ENCODE data around the gene CGB5. TPM values are rescaled to one million over a fixed set of nuclear protein-coding genes. Genes with fewer than 3 reads are reported as not detected.

CGB5 gene
- total RNA-seq, 1 experiment from 2014 or later, result not detected

DNA sequence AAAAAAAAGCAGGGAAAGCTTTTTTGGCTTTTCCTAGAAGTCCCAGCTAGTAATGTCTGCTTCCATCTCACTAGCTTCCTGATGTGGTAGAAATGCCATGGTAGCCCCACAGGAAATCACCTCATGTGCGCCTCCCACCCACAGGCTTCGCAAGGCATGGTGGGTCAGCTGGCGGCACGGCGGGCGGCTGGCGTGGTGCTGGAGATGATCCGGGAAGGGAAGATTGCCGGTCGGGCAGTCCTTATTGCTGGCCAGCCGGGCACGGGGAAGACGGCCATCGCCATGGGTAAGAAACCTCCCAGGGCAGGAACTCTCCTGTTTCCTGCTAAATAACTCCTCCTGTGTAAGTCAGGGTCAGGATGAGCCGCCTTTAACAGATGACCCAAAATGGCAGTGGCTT is 39.5 kb upstream of the CGB5 start:
- DNase-seq (ENCODE audit: unreplicated experiment), result no peak
- BruUV-seq (replicated peaks), result no TSS peak
- Mint-ChIP-seq H3K27me3 (ENCODE audit: insufficient read depth, unreplicated experiment) (no peaks in the 10 kb centered on the region), H3K9me3 (ENCODE audit: unreplicated experiment) (no peaks in the 10 kb centered on the region), H3K4me3 (ENCODE audit: unreplicated experiment) (no peak overlapping the region), H3K4me1 (ENCODE audit: insufficient read depth, unreplicated experiment) (no peaks in the 10 kb centered on the region), H3K27ac (ENCODE audit: low read depth, unreplicated experiment) (no peak overlapping the region), H3K36me3 (ENCODE audit: insufficient read depth, unreplicated experiment) (peaks cover 80% of the 10 kb centered on the region)
- no peak for TF ChIP-seq CTCF (IDR thresholded peaks at IDR 0.05; ENCODE audit: unreplicated experiment)
- ChIA-PET CTCF (interaction anchor here (1.0 kb wide), 2 partner anchors 11 to 93 kb away, joined by 5 to 7 read pairs; partner anchors contain the start of genes GYS1 and RUVBL2), POLR2A (no interaction called here)
- intact Hi-C loops (cut with micrococcal nuclease), result no loop called here

- intact Hi-C loops (cut with micrococcal nuclease), result no loop called here
- DNase-seq (ENCODE audit: unreplicated experiment), result no peak
- CTCF ChIA-PET, result interaction anchor here (0.9 to 1.0 kb wide), 2 partner anchors 92 to 203 kb away, joined by 3 to 5 read pairs; no protein-coding TSS in a partner anchor
- POLR2A ChIA-PET, result no interaction called here
- H3K4me1 Mint-ChIP-seq (ENCODE audit: insufficient read depth, unreplicated experiment), result no peaks in the 10 kb centered on the region
- H3K27me3 Mint-ChIP-seq (ENCODE audit: insufficient read depth, unreplicated experiment), result no peaks in the 10 kb centered on the region
- no TSS peak for BruUV-seq (replicated peaks)
- H3K36me3 Mint-ChIP-seq (ENCODE audit: insufficient read depth, unreplicated experiment), result peaks cover 81% of the 10 kb centered on the region
- TF ChIP-seq CTCF (IDR thresholded peaks at IDR 0.05; ENCODE audit: unreplicated experiment), result no peak
- no peaks in the 10 kb centered on the region for H3K9me3 Mint-ChIP-seq (ENCODE audit: unreplicated experiment)
- no peak overlapping the region for H3K4me3 Mint-ChIP-seq (ENCODE audit: unreplicated experiment)
- no peak overlapping the region for H3K27ac Mint-ChIP-seq (ENCODE audit: low read depth, unreplicated experiment)
These were observed 38.6 kb upstream of the CGB5 start for GRCh38 chr19:49004964-49005614.

DNA sequence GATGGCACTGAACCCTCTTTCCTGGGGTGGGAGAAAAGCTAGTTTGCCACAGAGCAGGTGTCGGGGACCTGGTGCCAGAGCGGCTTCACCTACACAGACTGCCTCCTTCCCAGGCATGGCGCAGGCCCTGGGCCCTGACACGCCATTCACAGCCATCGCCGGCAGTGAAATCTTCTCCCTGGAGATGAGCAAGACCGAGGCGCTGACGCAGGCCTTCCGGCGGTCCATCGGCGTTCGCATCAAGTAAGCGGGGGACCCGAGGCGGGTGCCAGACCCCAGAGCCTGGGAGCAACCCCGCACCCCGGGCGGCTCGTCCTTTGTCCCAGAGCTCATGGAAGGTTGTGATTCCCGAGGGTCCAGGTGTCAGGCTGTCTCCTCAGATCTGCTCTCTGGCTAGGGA is 36.7 kb upstream of the CGB5 start:
- Mint-ChIP-seq H3K36me3 (ENCODE audit: insufficient read depth, unreplicated experiment) (peaks cover 87% of the 10 kb centered on the region), H3K27me3 (ENCODE audit: insufficient read depth, unreplicated experiment) (no peaks in the 10 kb centered on the region), H3K4me1 (ENCODE audit: insufficient read depth, unreplicated experiment) (no peaks in the 10 kb centered on the region), H3K4me3 (ENCODE audit: unreplicated experiment) (no peak overlapping the region), H3K27ac (ENCODE audit: low read depth, unreplicated experiment) (no peak overlapping the region), H3K9me3 (ENCODE audit: unreplicated experiment) (no peaks in the 10 kb centered on the region)
- intact Hi-C loops (cut with micrococcal nuclease), result no loop called here
- no TSS peak for BruUV-seq (replicated peaks)
- ChIA-PET CTCF (interaction anchor here (0.5 to 2.9 kb wide), 3 partner anchors 9 to 121 kb away, joined by 3 to 9 read pairs (median 3); no protein-coding TSS in a partner anchor), POLR2A (interaction anchor here (1.0 to 3.2 kb wide), 3 partner anchors 12 to 135 kb away, joined by 3 to 13 read pairs (median 5); partner anchors contain the start of genes GYS1, NTF4, PPP1R15A and RUVBL2)
- no peak for DNase-seq (ENCODE audit: unreplicated experiment)
- no peak for TF ChIP-seq CTCF (IDR thresholded peaks at IDR 0.05; ENCODE audit: unreplicated experiment)

DNA sequence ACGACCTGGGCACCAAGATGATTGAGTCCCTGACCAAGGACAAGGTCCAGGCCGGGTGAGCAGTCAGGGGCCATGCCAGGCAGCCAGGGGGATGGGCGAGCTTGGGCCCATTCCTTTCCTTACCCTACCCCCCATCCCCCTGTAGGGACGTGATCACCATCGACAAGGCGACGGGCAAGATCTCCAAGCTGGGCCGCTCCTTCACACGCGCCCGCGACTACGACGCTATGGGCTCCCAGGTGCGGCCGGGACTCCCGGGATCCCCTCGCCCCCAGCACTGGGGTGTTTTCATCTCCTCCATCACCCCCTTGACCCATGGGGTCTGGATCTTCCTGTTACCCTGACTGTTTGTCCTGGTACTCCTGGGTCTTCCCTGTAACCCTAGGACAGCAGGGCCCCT is 33.8 kb upstream of the CGB5 start:
- BruUV-seq (replicated peaks), result no TSS peak
- Mint-ChIP-seq H3K9me3 (ENCODE audit: unreplicated experiment) (no peaks in the 10 kb centered on the region), H3K36me3 (ENCODE audit: insufficient read depth, unreplicated experiment) (peaks cover 71% of the 10 kb centered on the region), H3K27me3 (ENCODE audit: insufficient read depth, unreplicated experiment) (no peaks in the 10 kb centered on the region), H3K4me3 (ENCODE audit: unreplicated experiment) (no peak overlapping the region), H3K4me1 (ENCODE audit: insufficient read depth, unreplicated experiment) (no peaks in the 10 kb centered on the region), H3K27ac (ENCODE audit: low read depth, unreplicated experiment) (no peak overlapping the region)
- no peak for TF ChIP-seq CTCF (IDR thresholded peaks at IDR 0.05; ENCODE audit: unreplicated experiment)
- no peak for DNase-seq (ENCODE audit: unreplicated experiment)
- intact Hi-C loops (cut with micrococcal nuclease), result no loop called here
- ChIA-PET CTCF (interaction anchor here (0.7 kb wide), 1 partner anchor 214 kb away, joined by 3 read pairs; no protein-coding TSS in a partner anchor), POLR2A (interaction anchor here (0.5 to 1.4 kb wide), 4 partner anchors 10 to 188 kb away, joined by 3 to 4 read pairs (median 3); partner anchors contain the start of genes GYS1 and RUVBL2)
